ENCODE measurements around the gene LACTB.

Gene LACTB

DNA sequence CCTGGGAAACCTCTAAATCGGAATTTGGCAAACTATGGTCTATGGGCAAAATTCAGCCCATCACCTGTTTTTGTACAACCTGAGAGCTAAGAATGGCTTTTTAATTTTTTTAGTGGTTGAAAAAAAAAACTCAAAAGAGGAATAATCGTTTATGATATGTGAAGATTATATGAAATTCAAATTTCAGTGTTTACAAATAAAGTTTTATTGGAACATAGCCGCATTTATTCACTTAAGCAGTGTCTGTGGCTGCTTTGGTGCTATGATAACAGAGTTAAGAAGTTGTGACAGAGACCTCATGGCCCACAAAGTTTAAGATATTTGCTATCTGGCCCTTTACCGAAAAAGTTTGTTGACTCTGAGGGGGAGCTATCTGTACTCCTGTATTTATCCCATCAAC is 36.4 kb upstream of the LACTB start (continued):
- TF ChIP-seq RARB (CRISPR knock-in tag; IDR thresholded peaks at IDR 0.05), result no peak
- TF ChIP-seq OSR1 (CRISPR knock-in tag; IDR thresholded peaks at IDR 0.05), result no peak
- TF ChIP-seq ISL1 (CRISPR knock-in tag; IDR thresholded peaks at IDR 0.05), result no peak
- no peak for TF ChIP-seq ZNF8 (CRISPR knock-in tag; IDR thresholded peaks at IDR 0.05)
- TF ChIP-seq, protein P1, sequence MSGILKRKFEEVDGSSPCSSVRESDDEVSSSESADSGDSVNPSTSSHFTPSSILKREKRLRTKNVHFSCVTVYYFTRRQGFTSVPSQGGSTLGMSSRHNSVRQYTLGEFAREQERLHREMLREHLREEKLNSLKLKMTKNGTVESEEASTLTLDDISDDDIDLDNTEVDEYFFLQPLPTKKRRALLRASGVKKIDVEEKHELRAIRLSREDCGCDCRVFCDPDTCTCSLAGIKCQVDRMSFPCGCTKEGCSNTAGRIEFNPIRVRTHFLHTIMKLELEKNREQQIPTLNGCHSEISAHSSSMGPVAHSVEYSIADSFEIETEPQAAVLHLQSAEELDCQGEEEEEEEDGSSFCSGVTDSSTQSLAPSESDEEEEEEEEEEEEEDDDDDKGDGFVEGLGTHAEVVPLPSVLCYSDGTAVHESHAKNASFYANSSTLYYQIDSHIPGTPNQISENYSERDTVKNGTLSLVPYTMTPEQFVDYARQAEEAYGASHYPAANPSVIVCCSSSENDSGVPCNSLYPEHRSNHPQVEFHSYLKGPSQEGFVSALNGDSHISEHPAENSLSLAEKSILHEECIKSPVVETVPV (CRISPR knock-in tag; IDR thresholded peaks at IDR 0.05), result no peak
- no peak for TF ChIP-seq ZNF70 (CRISPR knock-in tag; IDR thresholded peaks at IDR 0.05)

- ATAC-seq, result peak; percentile 8
- TF ChIP-seq ZNF8 (CRISPR knock-in tag; IDR thresholded peaks at IDR 0.05) (no peak), BACH2 (CRISPR knock-in tag; IDR thresholded peaks at IDR 0.05; ENCODE audit: borderline replicate concordance) (no peak), TOX (CRISPR knock-in tag; IDR thresholded peaks at IDR 0.05; ENCODE audit: borderline replicate concordance) (no peak), ARNTL (CRISPR knock-in tag; IDR thresholded peaks at IDR 0.05; ENCODE audit: borderline replicate concordance, low read depth) (no peak), CSDC2 (CRISPR knock-in tag; IDR thresholded peaks at IDR 0.05) (no peak), TSHZ2 (CRISPR knock-in tag; IDR thresholded peaks at IDR 0.05) (no peak), OSR1 (CRISPR knock-in tag; IDR thresholded peaks at IDR 0.05) (no peak), GLIS3 (CRISPR knock-in tag; IDR thresholded peaks at IDR 0.05) (no peak), ISL1 (CRISPR knock-in tag; IDR thresholded peaks at IDR 0.05) (peak; percentile 56), ZFP3 (CRISPR knock-in tag; IDR thresholded peaks at IDR 0.05) (no peak), ESRRG (CRISPR knock-in tag; IDR thresholded peaks at IDR 0.05) (no peak), ZNF70 (CRISPR knock-in tag; IDR thresholded peaks at IDR 0.05) (no peak), ZFP30 (CRISPR knock-in tag; IDR thresholded peaks at IDR 0.05) (no peak), ZC3H10 (CRISPR knock-in tag; IDR thresholded peaks at IDR 0.05) (0 out of 2 replicates have a peak, but pooled peaks have one; percentile 19), PPARA (CRISPR knock-in tag; IDR thresholded peaks at IDR 0.05; ENCODE audit: borderline replicate concordance) (no peak), RARB (CRISPR knock-in tag; IDR thresholded peaks at IDR 0.05) (no peak)
- TF ChIP-seq, protein P1 (CRISPR knock-in tag; IDR thresholded peaks at IDR 0.05), result no peak
- TF ChIP-seq, protein P2, sequence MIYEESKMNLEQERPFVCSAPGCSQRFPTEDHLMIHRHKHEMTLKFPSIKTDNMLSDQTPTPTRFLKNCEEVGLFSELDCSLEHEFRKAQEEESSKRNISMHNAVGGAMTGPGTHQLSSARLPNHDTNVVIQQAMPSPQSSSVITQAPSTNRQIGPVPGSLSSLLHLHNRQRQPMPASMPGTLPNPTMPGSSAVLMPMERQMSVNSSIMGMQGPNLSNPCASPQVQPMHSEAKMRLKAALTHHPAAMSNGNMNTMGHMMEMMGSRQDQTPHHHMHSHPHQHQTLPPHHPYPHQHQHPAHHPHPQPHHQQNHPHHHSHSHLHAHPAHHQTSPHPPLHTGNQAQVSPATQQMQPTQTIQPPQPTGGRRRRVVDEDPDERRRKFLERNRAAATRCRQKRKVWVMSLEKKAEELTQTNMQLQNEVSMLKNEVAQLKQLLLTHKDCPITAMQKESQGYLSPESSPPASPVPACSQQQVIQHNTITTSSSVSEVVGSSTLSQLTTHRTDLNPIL (CRISPR knock-in tag; IDR thresholded peaks at IDR 0.05; ENCODE audit: low read depth), result no peak
Observed at GRCh38 chr15:63086271-63086670, 35.4 kb upstream of the LACTB start.

GRCh38 chr15:63086947-63087346 is 34.7 kb upstream of the LACTB start:
- no peak for ATAC-seq
- TF ChIP-seq ZNF565 (CRISPR knock-in tag; conservative IDR thresholded peaks at IDR 0.05; ENCODE audit: low read depth) (no peak), PATZ1 (CRISPR knock-in tag; IDR thresholded peaks at IDR 0.05; ENCODE audit: borderline replicate concordance) (no peak), ZFP3 (CRISPR knock-in tag; IDR thresholded peaks at IDR 0.05) (no peak), TSHZ2 (CRISPR knock-in tag; IDR thresholded peaks at IDR 0.05) (no peak), ZNF8 (CRISPR knock-in tag; IDR thresholded peaks at IDR 0.05) (no peak), PPARA (CRISPR knock-in tag; IDR thresholded peaks at IDR 0.05; ENCODE audit: borderline replicate concordance) (no peak), ISL1 (CRISPR knock-in tag; IDR thresholded peaks at IDR 0.05) (no peak), SNAI2 (CRISPR knock-in tag; IDR thresholded peaks at IDR 0.05) (no peak)

Measured in SK-N-SH treated with all-trans-retinoic acid at 6 μM for 48 hours (cell line).